ENCODE data around the gene BNC2.

BNC2 gene

GRCh38 chr9:16637218-16637617 lies 233.3 kb downstream of the BNC2 start:
- DNase-seq (ENCODE audit: low spot score) = no peak

GRCh38 chr9:16633794-16634193 lies 236.7 kb downstream of the BNC2 start:
- DNase-seq (ENCODE audit: low spot score) = no peak

DNA sequence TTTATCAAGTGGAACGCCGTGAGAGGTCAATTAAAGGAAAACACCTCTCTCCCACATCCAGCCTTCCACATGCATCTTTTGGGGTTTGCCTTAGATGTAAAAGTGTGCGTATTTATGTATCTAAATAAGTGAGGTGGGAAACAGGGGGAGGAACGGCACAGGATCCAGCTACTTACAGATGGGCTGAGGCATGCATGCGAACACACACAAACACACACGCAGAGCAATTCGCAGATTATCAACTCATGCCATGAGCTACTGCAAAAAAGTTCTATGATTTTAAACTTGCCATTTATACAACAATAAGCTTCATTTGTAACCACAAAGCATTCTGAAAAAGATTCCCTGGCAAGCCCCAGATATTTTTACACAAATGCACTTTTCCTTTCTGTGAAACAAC lies 242.1 kb downstream of the BNC2 start:
- DNase-seq (ENCODE audit: low spot score) = no peak

DNA sequence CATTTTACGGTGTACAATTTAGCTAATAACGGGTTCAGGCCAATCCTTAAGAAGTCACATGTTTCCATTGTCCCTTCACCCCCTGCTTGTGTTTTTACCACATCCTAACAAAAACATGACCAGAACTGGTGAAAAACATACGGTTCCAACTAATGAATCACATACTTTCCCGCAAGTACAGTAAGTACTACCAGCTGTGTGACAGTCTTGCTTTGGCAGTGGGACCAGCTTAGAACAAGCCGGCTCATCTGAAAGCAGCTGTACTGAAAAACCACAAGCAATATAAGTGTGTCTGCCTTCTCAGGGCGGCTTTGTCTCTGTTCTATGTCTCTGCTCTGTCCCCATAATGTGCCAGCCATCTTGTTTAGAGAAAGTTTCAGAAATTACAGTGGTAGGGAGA lies 242.5 kb downstream of the BNC2 start:
- DNase-seq (ENCODE audit: low spot score) = no peak

DNA sequence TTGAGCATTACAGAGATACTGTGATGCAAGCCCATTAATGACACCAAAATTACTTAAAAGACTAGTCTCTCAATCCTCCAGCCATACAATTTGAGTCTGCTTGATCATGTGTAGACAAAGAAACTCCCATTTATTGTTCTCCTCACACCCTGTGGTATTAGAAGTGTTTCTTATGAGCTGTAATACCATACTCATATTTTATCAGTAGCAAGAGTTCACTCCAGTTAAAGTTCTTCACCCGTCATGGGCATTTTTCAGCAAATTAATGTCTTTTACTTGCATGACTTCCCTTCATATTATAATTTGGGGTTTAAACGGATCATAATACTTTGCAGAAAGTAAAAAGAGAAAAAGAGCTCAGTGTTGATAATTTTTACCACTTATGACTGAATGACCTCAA lies 242.9 kb downstream of the BNC2 start:
- no peak for DNase-seq (ENCODE audit: low spot score)

DNA sequence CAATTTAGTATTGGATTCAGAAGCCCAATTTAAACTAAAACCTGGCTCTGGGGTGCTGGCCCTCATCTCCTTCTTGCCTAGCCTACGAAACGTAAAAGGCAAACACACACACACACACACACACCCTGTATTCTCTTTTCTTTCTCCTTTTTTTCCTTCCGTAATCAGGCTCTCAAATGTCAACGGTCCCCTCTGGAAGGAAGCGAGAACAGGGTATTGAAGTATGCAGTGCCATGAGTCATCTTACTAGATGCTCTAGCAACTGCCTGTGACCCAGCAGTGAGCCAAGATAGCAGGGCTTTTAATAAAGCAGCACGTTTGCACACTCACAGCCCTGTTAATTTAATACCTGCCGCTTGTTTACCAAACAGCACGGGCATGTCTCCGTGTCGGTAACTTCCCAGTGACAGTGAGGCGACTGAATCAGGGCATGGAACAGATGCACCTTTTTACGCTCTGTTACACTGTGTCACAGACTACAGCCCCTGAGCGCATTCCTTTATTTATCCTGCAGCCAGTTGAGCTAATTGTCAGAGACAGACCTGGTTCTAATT lies 243.8 kb downstream of the BNC2 start:
- peak; percentile 58 for DNase-seq (ENCODE audit: low spot score)

DNA sequence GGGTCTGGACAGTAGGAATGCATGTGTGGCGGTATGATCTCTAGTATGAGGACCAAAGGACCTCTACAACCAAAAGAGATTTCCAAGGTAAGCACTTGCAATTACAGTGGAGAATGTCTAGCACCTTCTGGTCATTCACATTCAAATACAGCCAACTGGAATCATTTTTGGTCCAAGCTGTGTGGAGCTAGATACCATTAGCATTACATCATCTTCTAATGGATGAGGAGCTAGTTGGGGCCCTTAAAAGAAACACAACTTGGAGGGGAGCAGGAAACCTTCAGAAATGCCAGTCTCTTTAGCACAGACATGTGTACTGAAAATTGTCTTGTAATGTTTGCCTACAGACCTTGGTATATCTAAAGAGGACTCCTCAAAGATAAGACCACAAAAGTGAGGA lies 244.7 kb downstream of the BNC2 start:
- no peak for DNase-seq (ENCODE audit: low spot score)

- DNase-seq (ENCODE audit: low spot score) = no peak
Measured at GRCh38 chr9:16625161-16625631, 245.3 kb downstream of the BNC2 start.

DNA sequence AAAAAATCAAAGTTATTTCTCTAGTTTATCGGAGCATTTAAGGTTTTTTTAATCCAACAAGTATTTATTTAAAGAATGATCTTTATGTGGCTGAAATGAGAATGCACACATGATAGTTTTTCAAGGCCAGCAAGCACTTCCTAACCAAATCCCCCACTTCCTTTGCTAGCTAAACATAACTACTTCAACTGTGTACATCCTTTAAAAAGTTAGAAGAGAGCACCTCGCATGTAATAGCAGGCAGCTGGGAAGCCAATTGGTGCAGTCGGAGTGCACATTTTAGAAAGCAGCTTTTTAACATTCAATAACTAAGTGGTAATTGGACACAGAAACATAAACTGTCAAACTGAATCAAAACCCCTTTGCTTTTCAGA lies 245.7 kb downstream of the BNC2 start:
- DNase-seq (ENCODE audit: low spot score) = no peak

DNA sequence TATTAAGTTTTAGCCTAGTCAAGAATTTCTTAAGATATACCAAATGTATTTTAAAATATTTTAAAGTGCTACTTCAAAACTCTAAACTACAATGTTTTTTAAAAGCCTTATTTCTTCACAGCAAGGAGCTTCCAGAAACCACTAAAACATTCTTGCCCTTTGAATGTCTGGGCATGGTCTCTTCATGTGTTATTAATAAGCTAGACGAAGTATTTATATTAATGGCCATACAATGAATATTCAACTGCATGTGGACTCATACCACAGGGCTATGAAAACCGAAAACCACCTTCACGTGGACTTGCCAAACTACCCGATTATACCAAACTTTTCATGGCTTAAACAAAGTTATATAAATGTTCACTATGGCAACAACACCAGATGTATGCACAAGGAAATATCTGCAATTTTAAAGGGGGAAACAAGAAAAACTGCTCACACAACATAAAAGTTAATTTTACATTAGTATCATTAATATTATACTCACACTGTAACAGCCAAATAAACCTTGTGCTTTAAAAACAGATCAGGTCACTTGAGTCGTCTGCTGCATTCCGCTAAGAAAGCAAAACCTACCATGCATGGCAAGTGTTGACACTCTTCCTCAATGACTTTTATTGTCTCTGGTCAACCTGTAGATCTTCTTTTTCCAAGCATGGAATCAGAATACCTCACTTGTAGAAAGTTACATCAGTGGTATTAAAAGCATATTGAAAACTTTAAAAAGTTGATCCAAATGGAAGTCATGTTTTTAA lies 246.3 kb downstream of the BNC2 start:
- no peak for DNase-seq (ENCODE audit: low spot score)

DNA sequence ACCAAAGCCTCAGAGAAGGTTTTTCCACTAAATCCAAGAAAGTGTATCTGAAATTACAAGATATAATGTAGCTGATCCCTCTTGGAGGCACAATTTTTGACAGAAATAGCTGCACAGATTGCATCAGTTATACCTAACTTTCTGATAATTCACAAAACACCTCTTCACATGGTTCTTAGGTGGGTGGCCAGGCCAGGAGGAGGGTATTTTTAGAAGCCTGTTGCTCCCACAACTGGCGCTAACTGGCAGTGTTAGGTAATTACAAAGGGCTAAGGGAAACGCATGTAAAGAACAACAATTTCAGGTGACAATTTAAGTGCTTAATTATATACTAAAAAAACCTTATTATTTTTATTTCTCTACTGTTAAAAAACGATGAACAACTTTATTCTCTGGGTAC lies 247.9 kb downstream of the BNC2 start:
- no peak for DNase-seq (ENCODE audit: low spot score)

DNA sequence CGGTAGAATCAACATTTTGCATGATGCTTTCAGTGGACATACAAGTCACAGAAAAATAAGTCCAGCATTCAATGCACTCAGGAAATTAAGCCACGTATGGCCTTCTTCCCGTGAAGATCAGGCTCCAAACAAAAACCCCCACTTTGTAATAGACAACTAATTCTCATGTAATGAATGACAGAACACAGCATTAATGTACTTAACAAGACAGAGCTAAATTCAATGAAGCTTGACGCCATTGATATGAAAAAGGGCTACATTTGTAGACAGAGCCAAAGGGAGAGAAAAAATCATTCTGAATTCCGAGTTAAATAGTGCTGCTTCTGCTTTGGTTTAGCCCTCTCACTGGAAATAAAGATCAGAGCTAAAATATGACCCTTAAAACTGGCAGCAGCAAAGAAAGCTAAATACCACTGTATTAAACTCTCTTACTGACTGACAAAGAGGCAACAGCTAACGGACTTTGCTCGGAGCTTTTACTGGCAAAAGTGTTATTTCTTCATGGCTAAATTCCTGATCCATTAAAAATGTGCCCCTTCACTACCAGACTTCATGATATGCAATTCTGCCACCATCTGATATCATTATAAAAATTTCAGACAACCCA lies 250.5 kb downstream of the BNC2 start:
- no peak for DNase-seq (ENCODE audit: low spot score)

- no peak for DNase-seq (ENCODE audit: low spot score)
Measured at GRCh38 chr9:16619402-16619801, 251.1 kb downstream of the BNC2 start.

- DNase-seq (ENCODE audit: low spot score) = no peak
Measured at GRCh38 chr9:16618524-16618923, 251.9 kb downstream of the BNC2 start.

- no peak for DNase-seq (ENCODE audit: low spot score)
Measured at GRCh38 chr9:16616686-16617085, 253.8 kb downstream of the BNC2 start.

GRCh38 chr9:16615451-16615850 lies 255.0 kb downstream of the BNC2 start:
- DNase-seq (ENCODE audit: low spot score) = no peak

- no peak for DNase-seq (ENCODE audit: low spot score)
Measured at GRCh38 chr9:16613605-16614004, 256.9 kb downstream of the BNC2 start.

- no peak for DNase-seq (ENCODE audit: low spot score)
Measured at GRCh38 chr9:16613051-16613450, 257.4 kb downstream of the BNC2 start.

DNA sequence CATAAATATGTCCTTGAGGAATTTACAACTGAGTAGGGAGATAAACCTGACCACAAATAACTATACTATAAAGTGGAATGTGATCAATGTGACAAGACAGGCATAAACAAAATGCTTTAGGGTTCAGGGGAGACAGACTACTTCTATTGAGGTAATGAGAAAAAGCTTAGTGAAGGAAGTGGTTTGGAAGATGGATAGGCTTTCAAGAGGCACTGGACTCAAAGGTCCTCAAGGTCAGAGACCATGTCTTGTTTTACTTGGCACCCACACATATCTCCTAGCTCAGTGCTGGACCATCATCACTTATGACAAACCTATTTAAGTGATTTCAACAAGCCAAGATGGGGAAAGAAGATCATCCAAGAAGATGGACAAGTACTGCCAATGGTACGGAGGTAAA lies 257.8 kb downstream of the BNC2 start:
- DNase-seq (ENCODE audit: low spot score) = no peak

DNA sequence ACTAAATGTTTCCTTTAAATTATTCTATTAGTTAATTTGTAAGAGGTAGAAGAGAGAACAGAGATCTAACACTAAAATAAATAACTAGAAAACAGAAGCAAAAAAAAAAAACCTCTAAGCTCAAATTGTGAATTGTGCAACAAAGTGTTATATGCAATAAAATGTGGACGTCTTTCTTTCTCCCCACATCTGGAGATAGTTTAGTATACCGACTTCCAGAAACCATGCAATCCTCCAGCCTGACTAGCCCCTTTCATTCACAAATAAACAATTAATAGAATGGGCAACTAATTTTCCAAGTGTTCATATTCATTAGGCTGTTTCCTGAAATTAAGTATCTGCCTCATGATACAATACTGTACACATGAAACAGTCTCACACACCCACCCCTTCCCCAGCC lies 258.5 kb downstream of the BNC2 start:
- DNase-seq (ENCODE audit: low spot score) = no peak

DNA sequence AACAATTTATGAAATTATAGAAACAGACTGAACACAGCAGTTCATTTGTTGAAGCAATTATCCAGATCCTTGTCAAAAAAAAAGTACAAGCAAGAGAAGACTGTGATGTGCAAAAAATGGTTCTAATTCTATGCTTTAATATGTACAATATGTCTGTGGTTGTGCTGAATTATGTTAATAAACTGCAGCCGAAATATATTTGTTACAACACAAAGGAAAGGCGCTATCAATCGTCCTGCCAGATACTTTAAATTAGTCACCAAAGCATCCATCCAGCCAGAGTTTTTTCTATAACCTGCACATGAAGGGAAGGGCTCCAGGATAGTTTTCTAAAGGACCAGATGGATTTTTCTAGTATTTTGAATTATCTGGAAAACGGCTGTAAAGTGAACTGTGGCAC lies 259.5 kb downstream of the BNC2 start:
- DNase-seq (ENCODE audit: low spot score) = no peak

DNA sequence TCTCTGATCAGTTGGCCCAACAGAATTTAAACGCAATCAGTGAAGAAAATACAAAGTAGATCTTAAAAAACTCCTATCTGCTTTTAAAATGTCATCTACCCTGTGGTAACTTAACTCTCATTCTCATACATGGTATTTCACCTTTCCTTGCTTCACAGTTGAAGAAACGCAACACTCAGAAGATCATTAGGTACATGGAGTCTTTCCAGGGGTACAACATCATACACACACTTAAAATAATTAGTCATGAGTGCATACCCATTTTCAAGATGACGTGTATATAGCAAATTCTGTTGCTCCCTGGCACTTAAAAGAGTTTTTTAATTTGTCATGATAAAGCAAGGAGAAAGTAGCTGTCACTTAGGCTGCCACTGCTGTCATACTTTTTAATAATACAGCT lies 259.9 kb downstream of the BNC2 start:
- no peak for DNase-seq (ENCODE audit: low spot score)

- no peak for DNase-seq (ENCODE audit: low spot score)
Measured at GRCh38 chr9:16608906-16609305, 261.6 kb downstream of the BNC2 start.

- DNase-seq (ENCODE audit: low spot score) = no peak
Measured at GRCh38 chr9:16602494-16602893, 268.0 kb downstream of the BNC2 start.
